Neural cell (in vitro differentiated cells): ENCODE results near the gene AKT1.

Experiments
- CTCF ChIP-seq: fragments of 450-650 bp; IDR thresholded peaks from 2 replicates; pipeline ENCODE4 v1.5.1; 2014; ENCODE audit warnings: antibody characterized with exemption, mild to moderate bottlenecking, moderate library complexity; ENCODE audit not compliant: poor library complexity, severe bottlenecking
- EZH2 ChIP-seq: fragments of 200-600, 300-800 bp; shearing (Covaris generic), sonication (generic); IDR thresholded peaks from 2 replicates; pipeline ENCODE4 v1.6.1; 2014; ENCODE audit warnings: antibody characterized with exemption, low read length, borderline replicate concordance, mild to moderate bottlenecking; ENCODE audit not compliant: insufficient read depth, poor library complexity, severe bottlenecking
- POLR2AphosphoS5 ChIP-seq: IDR thresholded peaks from 2 replicates; pipeline ENCODE4 v1.6.1; 2012
- RAD21 ChIP-seq: fragments of 450-650 bp; conservative IDR thresholded peaks from 2 replicates; pipeline ENCODE4 v1.6.1; 2014; ENCODE audit warnings: antibody characterized with exemption, mild to moderate bottlenecking, moderate library complexity
- REST ChIP-seq: IDR thresholded peaks from 2 replicates; pipeline ENCODE4 v1.6.1; 2012; ENCODE audit warnings: borderline replicate concordance
- SMC3 ChIP-seq: fragments of 450-650 bp; conservative IDR thresholded peaks from 2 replicates; pipeline ENCODE4 v1.6.1; 2014; ENCODE audit warnings: antibody characterized with exemption, mild to moderate bottlenecking, moderate library complexity; ENCODE audit not compliant: poor library complexity

- TF ChIP-seq EZH2 (no peak), CTCF (no peak), REST (no peak), RAD21 (no peak), SMC3 (no peak), POLR2AphosphoS5 (no peak)
These were observed 48.5 kb downstream of the AKT1 start for GRCh38 chr14:104746934-104747481.
